Smooth muscle cell (in vitro differentiated cells): ENCODE results near the gene NR2C2AP. TPM values are rescaled to one million over a fixed set of nuclear protein-coding genes. Genes with fewer than 3 reads are reported as not detected.

Source experiments
- DNase-seq: peaks from one replicate; lab custom pipeline; 2025; ENCODE audit not compliant: unreplicated experiment; lab: John Stamatoyannopoulos, UW
- H2AFZ ChIP-seq: fragments of 200-600 bp; sonication (generic); 2 replicates; pipeline ENCODE4 v1.6.0; 2016; ENCODE audit warnings: antibody characterized with exemption, low read depth, mild to moderate bottlenecking
- H3F3A ChIP-seq: fragments of 200-600 bp; sonication (generic); 2 replicates; pipeline ENCODE4 v1.6.0; 2017; ENCODE audit warnings: antibody characterized with exemption, low read depth
- H3K27ac ChIP-seq: fragments of 200-600 bp; sonication (generic); 2 replicates; pipeline ENCODE4 v1.5.1; 2016; ENCODE audit warnings: low read depth, mild to moderate bottlenecking
- H3K27me3 ChIP-seq: fragments of 200-600 bp; sonication (generic); 2 replicates; pipeline ENCODE4 v1.6.1; 2016; ENCODE audit warnings: low read depth, mild to moderate bottlenecking
- H3K36me3 ChIP-seq: fragments of 200-600 bp; sonication (generic); 2 replicates; pipeline ENCODE4 v1.5.1; 2016; ENCODE audit warnings: low read depth
- H3K4me1 ChIP-seq: fragments of 200-600 bp; sonication (generic); 2 replicates; pipeline ENCODE4 v1.5.1; 2016; ENCODE audit warnings: low read depth
- H3K4me2 ChIP-seq: fragments of 200-600 bp; sonication (generic); 2 replicates; pipeline ENCODE4 v1.6.0; 2016; ENCODE audit warnings: mild to moderate bottlenecking
- H3K4me3 ChIP-seq: fragments of 200-600 bp; sonication (generic); 2 replicates; pipeline ENCODE4 v1.5.1; 2016; ENCODE audit warnings: mild to moderate bottlenecking
- H3K79me2 ChIP-seq: fragments of 200-600 bp; sonication (generic); 2 replicates; pipeline ENCODE4 v1.6.0; 2016; ENCODE audit warnings: low read depth, mild to moderate bottlenecking
- H3K9ac ChIP-seq: fragments of 200-600 bp; sonication (generic); 2 replicates; pipeline ENCODE4 v1.6.0; 2016; ENCODE audit warnings: low read depth
- H3K9me3 ChIP-seq: fragments of 200-600 bp; sonication (generic); replicated peaks from 2 replicates; pipeline ENCODE4 v1.5.1; 2016; ENCODE audit warnings: low read depth
- H4K20me1 ChIP-seq: fragments of 200-600 bp; sonication (generic); 2 replicates; pipeline ENCODE4 v1.6.0; 2016; ENCODE audit warnings: low read depth
- CTCF ChIP-seq: fragments of 200-600 bp; sonication (generic); IDR thresholded peaks from 2 replicates; pipeline ENCODE4 v1.5.1; 2017; ENCODE audit warnings: borderline replicate concordance, mild to moderate bottlenecking, antibody characterized with exemption; ENCODE audit not compliant: insufficient read depth, poor library complexity, severe bottlenecking
- WGBS: methylation state at CpG from one replicate; pipeline ENCODE4 v1.1.7; 2016; ENCODE audit warnings: low lambda C conversion rate; 5-methylcytosine and 5-hydroxymethylcytosine counted together
- polyA plus RNA-seq: library from polyadenylated mRNA; unstranded; fragments of >200 nt; fragmentation: Nextera tagmentation; extraction: Ambion mirVana; gene quantifications from 2 replicates; pipeline ENCODE4 v1.2.1, GENCODE V29; 2016
- total RNA-seq: library from RNA; depleted of rRNA; stranded (reverse); fragments of >200 nt; gene quantifications from 2 replicates; pipeline ENCODE4 v1.2.3, GENCODE V29; 2014

The NR2C2AP gene
- total and polyA plus RNA-seq, 2 experiments from 2014 or later: 6.9 to 10.5 TPM

DNA sequence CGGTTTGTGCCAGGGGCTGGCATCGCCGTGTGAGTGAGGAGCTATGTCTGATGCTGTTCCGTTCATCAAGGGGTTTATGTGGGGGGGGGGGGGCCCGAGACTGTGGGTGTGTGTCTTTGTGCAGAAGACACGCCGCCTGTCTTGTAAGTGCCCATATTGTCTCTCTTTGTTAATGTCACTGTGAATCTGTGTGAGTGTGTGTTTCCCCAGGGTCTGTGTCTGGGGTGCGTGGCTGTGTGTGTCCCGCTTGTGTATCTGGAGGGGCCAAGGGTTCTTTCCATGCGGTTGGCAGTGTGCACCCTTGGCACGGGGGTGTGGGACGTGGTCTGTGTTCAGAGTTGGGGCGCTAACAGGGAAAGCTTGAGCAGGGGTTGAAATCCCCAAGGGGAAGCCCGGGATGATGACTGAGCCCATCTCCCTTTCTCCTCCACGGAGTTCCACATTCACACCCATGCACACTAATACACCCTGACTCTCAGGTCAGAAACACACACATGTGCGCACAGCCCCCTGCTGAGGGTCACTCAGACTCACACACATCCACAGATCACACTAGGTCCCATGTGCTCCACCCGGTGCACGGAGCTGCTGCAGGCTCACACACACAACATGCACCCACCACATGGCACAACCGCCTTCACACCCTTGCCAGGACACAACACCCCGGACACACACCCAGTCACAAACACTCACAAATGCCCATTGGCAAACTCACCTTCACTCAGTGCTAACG lies 10.4 kb upstream of the NR2C2AP start:
- no peak for TF ChIP-seq CTCF
- Histone ChIP-seq H3F3A (no peaks in the 10 kb centered on the region), H3K9ac (no peak overlapping the region), H3K9me3 (no peaks in the 10 kb centered on the region), H3K79me2 (no peaks in the 10 kb centered on the region), H3K4me2 (no peak overlapping the region), H3K27me3 (peaks cover 46% of the 10 kb centered on the region), H2AFZ (no peak overlapping the region), H3K4me3 (no peak overlapping the region), H4K20me1 (no peaks in the 10 kb centered on the region), H3K4me1 (no peaks in the 10 kb centered on the region), H3K27ac (no peak overlapping the region), H3K36me3 (no peaks in the 10 kb centered on the region)
- DNase-seq: no peak
- 63% methylated on average over 21 of the region's 21 CpGs for WGBS

GRCh38 chr19:19212916-19213315 lies 9.7 kb upstream of the NR2C2AP start:
- no peak for TF ChIP-seq CTCF
- DNase-seq: no peak
- no peaks in the 10 kb centered on the region for H3K79me2 ChIP-seq
- no peaks in the 10 kb centered on the region for H3F3A ChIP-seq
- H3K36me3 ChIP-seq: no peaks in the 10 kb centered on the region
- H3K4me2 ChIP-seq: no peak overlapping the region
- no peaks in the 10 kb centered on the region for H3K4me1 ChIP-seq
- H3K4me3 ChIP-seq: no peak overlapping the region
- peaks cover 46% of the 10 kb centered on the region for H3K27me3 ChIP-seq
- H2AFZ ChIP-seq: no peak overlapping the region
- H4K20me1 ChIP-seq: no peaks in the 10 kb centered on the region
- H3K9me3 ChIP-seq: no peaks in the 10 kb centered on the region
- no peak overlapping the region for H3K9ac ChIP-seq
- WGBS: 42% methylated on average over 7 of the region's 7 CpGs
- no peak overlapping the region for H3K27ac ChIP-seq

- no peaks in the 10 kb centered on the region for H4K20me1 ChIP-seq
- H3K27me3 ChIP-seq: peaks cover 46% of the 10 kb centered on the region
- no peak for DNase-seq
- no peaks in the 10 kb centered on the region for H3F3A ChIP-seq
- no peaks in the 10 kb centered on the region for H3K9me3 ChIP-seq
- H3K79me2 ChIP-seq: no peaks in the 10 kb centered on the region
- no peak within 1 kb of the TSS for H3K4me3 ChIP-seq
- no peaks in the 10 kb centered on the region for H3K4me1 ChIP-seq
- H3K27ac ChIP-seq: no peak within 1 kb of the TSS
- H3K36me3 ChIP-seq: no peaks in the 10 kb centered on the region
- TF ChIP-seq CTCF: no peak
- no peak within 1 kb of the TSS for H3K9ac ChIP-seq
- H3K4me2 ChIP-seq: no peak within 1 kb of the TSS
- WGBS: 13% methylated on average over 48 of the region's 54 CpGs
- no peak within 1 kb of the TSS for H2AFZ ChIP-seq
Observed at GRCh38 chr19:19211499-19212420, 8.5 kb upstream of the NR2C2AP start, which contains the start of gene NCAN. Gene NCAN, plus strand, starts transcription at chr19:19211958. Its CDS starts 4,996 bp downstream, at chr19:19216954.
